ENCODE measurements around the gene CTSF. TPM values are rescaled to one million over a fixed set of nuclear protein-coding genes. Genes with fewer than 3 reads are reported as not detected.
"Not testable (repeated sequence)": the region's sequence is repeated elsewhere in the genome, so short reads cannot be mapped to it uniquely, and the experiment has no call there.

The CTSF gene
- polyA plus RNA-seq, 2 donors = 4.2 to 10.2 TPM

GRCh38 chr11:66591175-66591574 is 22.8 kb upstream of the CTSF start:
- 76 to 94% methylated on average over 2 of the region's 2 CpGs for WGBS, 2 donors

DNA sequence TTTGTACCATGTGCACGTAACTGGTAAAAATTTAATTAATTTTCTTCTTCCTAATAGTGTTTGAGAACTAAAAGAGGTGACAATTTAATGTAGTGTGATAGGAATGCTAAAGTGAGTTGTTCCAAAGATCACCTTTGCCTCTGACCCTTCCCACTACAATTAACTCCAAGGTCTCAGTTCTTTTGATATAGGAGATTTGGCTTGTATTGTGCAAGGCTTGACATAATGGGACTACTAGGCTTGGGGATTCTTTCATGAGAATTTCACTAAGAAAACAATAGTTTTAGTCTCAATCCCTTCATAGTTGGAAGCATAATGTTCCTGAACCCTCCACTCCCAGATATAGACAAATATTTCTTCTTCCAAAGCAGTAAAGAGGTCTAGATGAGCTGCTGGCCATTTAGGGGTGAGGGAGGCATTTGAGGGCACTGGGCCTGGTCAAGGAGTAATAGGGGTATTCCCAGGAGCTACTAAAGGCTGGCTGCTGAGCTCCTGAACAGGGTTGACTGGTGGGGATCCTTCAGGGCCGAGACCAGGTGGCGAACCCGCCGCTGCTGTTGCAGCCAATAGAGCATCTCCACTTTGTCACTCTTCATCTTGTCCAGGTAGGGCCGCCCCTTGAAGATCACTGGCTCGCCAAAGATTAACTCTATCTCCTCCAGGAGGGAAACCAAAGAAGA is 21.7 kb upstream of the CTSF start:
- Histone ChIP-seq H3K36me3 (ENCODE audit: control insufficient read depth in 2 of 2, insufficient read depth in 2 of 2, low read length in 1 of 2) (no peaks in the 10 kb centered on the region), H3K4me1 (ENCODE audit: control insufficient read depth in 2 of 2, insufficient read depth in 2 of 2, low read length in 1 of 2) (peaks cover 2 to 17% of the 10 kb centered on the region in 2 donors), H3K27ac (ENCODE audit: low read depth in 2 of 2, low read length in 1 of 2) (no peak overlapping the region), H3K4me3 (ENCODE audit: low read depth in 1 of 2, low read length in 2 of 2) (no peak overlapping the region), H3K9me3 (ENCODE audit: control insufficient read depth in 2 of 2, insufficient read depth in 1 of 2, low read depth in 1 of 2, low read length in 1 of 2) (no peaks in the 10 kb centered on the region), H3K27me3 (ENCODE audit: control insufficient read depth in 1 of 2, insufficient read depth in 2 of 2, low read length in 2 of 2) (no peaks in the 10 kb centered on the region)
- WGBS, 2 donors = 94% methylated on average over 7 of the region's 7 CpGs

More at GRCh38 chr11:66591175-66591574, 22.8 kb upstream of the CTSF start:
- Histone ChIP-seq H3K4me1 (ENCODE audit: control insufficient read depth in 2 of 2, insufficient read depth in 2 of 2, low read length in 1 of 2) (peaks cover 2 to 21% of the 10 kb centered on the region in 2 donors), H3K9me3 (ENCODE audit: control insufficient read depth in 2 of 2, insufficient read depth in 1 of 2, low read depth in 1 of 2, low read length in 1 of 2) (no peaks in the 10 kb centered on the region), H3K4me3 (ENCODE audit: low read depth in 1 of 2, low read length in 2 of 2) (no peak overlapping the region), H3K36me3 (ENCODE audit: control insufficient read depth in 2 of 2, insufficient read depth in 2 of 2, low read length in 1 of 2) (no peaks in the 10 kb centered on the region), H3K27ac (ENCODE audit: low read depth in 2 of 2, low read length in 1 of 2) (no peak overlapping the region), H3K27me3 (ENCODE audit: control insufficient read depth in 1 of 2, insufficient read depth in 2 of 2, low read length in 2 of 2) (no peaks in the 10 kb centered on the region)

DNA sequence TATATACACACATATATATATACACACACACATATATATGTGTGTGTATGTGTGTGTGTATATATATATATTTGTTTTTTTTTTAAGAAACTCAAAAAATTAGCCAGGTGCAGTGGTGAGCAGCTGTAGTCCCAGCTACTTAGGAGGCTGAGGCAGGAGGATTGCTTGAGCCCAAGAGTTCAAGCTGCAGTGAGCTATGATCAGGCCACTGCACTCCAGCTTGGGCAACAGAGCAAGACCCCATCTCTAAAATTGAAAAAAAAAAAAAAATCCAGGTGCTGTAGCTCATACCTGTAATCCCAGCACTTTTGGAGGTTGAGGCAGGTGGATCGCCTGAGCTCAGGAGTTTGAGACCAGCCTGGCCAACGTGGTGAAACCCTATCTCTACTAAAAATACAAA is 20.9 kb upstream of the CTSF start:
- not testable (repeated sequence) for H3K9me3 ChIP-seq (ENCODE audit: control insufficient read depth in 2 of 2, insufficient read depth in 1 of 2, low read depth in 1 of 2, low read length in 1 of 2); H3K27me3 ChIP-seq (ENCODE audit: control insufficient read depth in 1 of 2, insufficient read depth in 2 of 2, low read length in 2 of 2); H3K36me3 ChIP-seq (ENCODE audit: control insufficient read depth in 2 of 2, insufficient read depth in 2 of 2, low read length in 1 of 2); H3K4me3 ChIP-seq (ENCODE audit: low read depth in 1 of 2, low read length in 2 of 2); H3K27ac ChIP-seq (ENCODE audit: low read depth in 2 of 2, low read length in 1 of 2)
- WGBS, 2 donors = 67 to 73% methylated on average over 2 of the region's 2 CpGs
- peaks cover 2 to 12% of the 10 kb centered on the region in 2 donors for H3K4me1 ChIP-seq (ENCODE audit: control insufficient read depth in 2 of 2, insufficient read depth in 2 of 2, low read length in 1 of 2)

GRCh38 chr11:66586136-66586535 is 17.7 kb upstream of the CTSF start:
- Histone ChIP-seq H3K4me1 (ENCODE audit: control insufficient read depth in 2 of 2, insufficient read depth in 2 of 2, low read length in 1 of 2) (no peaks in the 10 kb centered on the region), H3K9me3 (ENCODE audit: control insufficient read depth in 2 of 2, insufficient read depth in 1 of 2, low read depth in 1 of 2, low read length in 1 of 2) (no peaks in the 10 kb centered on the region), H3K36me3 (ENCODE audit: control insufficient read depth in 2 of 2, insufficient read depth in 2 of 2, low read length in 1 of 2) (no peaks in the 10 kb centered on the region), H3K27ac (ENCODE audit: low read depth in 2 of 2, low read length in 1 of 2) (no peak overlapping the region), H3K4me3 (ENCODE audit: low read depth in 1 of 2, low read length in 2 of 2) (no peak overlapping the region), H3K27me3 (ENCODE audit: control insufficient read depth in 1 of 2, insufficient read depth in 2 of 2, low read length in 2 of 2) (no peaks in the 10 kb centered on the region)
- WGBS, 2 donors = 55 to 65% methylated on average over 2 of the region's 2 CpGs

DNA sequence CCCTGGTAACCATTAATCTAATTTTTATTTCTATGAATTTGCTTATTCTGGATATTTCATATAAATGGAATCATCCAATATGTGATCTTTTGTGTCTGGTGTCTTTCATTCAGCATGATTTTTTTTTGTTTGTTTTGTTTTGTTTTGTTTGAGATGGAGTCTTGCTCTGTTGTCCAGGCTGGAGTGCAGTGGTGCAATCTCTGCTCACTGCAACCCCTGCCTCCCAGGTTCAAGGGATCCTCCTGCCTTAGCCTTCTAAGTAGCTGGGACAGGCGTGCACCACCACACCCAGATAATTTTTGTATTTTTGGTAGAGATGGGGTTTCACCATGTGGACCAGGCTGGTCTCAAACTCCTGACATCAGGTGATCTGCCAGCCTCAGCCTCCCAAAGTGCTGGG is 17.0 kb upstream of the CTSF start:
- H3K36me3 ChIP-seq (ENCODE audit: control insufficient read depth in 2 of 2, insufficient read depth in 2 of 2, low read length in 1 of 2); H3K27ac ChIP-seq (ENCODE audit: low read depth in 2 of 2, low read length in 1 of 2); H3K4me3 ChIP-seq (ENCODE audit: low read depth in 1 of 2, low read length in 2 of 2); H3K4me1 ChIP-seq (ENCODE audit: control insufficient read depth in 2 of 2, insufficient read depth in 2 of 2, low read length in 1 of 2); H3K9me3 ChIP-seq (ENCODE audit: control insufficient read depth in 2 of 2, insufficient read depth in 1 of 2, low read depth in 1 of 2, low read length in 1 of 2); H3K27me3 ChIP-seq (ENCODE audit: control insufficient read depth in 1 of 2, insufficient read depth in 2 of 2, low read length in 2 of 2): not testable (repeated sequence)
- WGBS, 2 donors = 86 to 93% methylated on average over 1 of the region's 1 CpG

DNA sequence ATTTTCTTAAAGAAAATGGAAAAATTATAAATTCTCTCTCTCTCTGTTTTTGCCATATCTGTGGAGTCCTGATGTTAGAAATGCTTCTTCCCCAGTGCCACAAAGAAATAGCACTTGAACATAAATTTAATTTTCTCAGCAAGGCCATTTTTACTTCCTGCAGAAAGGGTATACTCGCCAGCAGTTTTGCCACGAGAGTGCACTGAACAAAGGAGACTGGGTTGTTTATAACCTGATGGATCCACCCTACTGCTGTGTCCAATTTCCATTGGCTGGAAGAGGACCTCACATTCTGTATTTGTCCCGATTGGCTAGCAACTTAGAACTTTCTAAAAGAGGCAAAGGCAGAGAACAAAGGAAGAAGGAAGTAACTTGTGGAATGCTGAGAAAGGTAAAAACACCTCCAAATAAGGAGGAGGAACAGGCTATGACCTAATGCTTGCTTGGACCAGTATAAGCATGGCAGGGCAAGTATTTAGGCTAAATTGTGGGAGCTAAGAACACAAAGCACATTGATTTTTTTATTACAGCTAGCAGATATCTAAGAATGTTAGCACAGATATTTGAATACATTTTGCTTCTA is 14.2 kb upstream of the CTSF start:
- H3K4me3 ChIP-seq (ENCODE audit: low read depth in 1 of 2, low read length in 2 of 2); H3K36me3 ChIP-seq (ENCODE audit: control insufficient read depth in 2 of 2, insufficient read depth in 2 of 2, low read length in 1 of 2); H3K4me1 ChIP-seq (ENCODE audit: control insufficient read depth in 2 of 2, insufficient read depth in 2 of 2, low read length in 1 of 2); H3K27ac ChIP-seq (ENCODE audit: low read depth in 2 of 2, low read length in 1 of 2); H3K9me3 ChIP-seq (ENCODE audit: control insufficient read depth in 2 of 2, insufficient read depth in 1 of 2, low read depth in 1 of 2, low read length in 1 of 2); H3K27me3 ChIP-seq (ENCODE audit: control insufficient read depth in 1 of 2, insufficient read depth in 2 of 2, low read length in 2 of 2): not testable (repeated sequence)
- 72 to 80% methylated on average over 3 of the region's 3 CpGs for WGBS, 2 donors

DNA sequence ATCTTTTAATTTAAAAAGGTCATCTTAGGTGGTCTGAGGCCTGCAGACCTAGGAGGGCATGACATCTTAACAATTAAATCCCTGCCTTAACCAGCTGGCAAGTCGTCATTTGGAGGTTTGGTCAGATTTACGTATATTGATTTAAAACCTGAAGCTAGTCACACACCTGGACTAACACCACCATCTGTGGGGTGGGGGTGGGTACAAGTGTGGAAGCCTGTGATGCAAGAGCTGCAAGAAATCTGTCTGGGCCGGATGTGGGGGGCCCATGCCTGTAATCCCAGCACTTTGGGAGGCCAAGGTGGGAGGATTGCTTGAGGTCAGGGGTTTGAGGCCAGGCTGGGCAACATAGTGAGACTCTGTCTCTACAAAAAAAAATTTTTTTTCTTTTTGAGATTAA is 12.9 kb upstream of the CTSF start:
- 79 to 84% methylated on average over 3 of the region's 3 CpGs for WGBS, 2 donors
- Histone ChIP-seq H3K4me3 (ENCODE audit: low read depth in 1 of 2, low read length in 2 of 2) (no peak overlapping the region), H3K4me1 (ENCODE audit: control insufficient read depth in 2 of 2, insufficient read depth in 2 of 2, low read length in 1 of 2) (no peaks in the 10 kb centered on the region), H3K36me3 (ENCODE audit: control insufficient read depth in 2 of 2, insufficient read depth in 2 of 2, low read length in 1 of 2) (no peaks in the 10 kb centered on the region), H3K27ac (ENCODE audit: low read depth in 2 of 2, low read length in 1 of 2) (no peak overlapping the region), H3K9me3 (ENCODE audit: control insufficient read depth in 2 of 2, insufficient read depth in 1 of 2, low read depth in 1 of 2, low read length in 1 of 2) (no peaks in the 10 kb centered on the region), H3K27me3 (ENCODE audit: control insufficient read depth in 1 of 2, insufficient read depth in 2 of 2, low read length in 2 of 2) (no peaks in the 10 kb centered on the region)

DNA sequence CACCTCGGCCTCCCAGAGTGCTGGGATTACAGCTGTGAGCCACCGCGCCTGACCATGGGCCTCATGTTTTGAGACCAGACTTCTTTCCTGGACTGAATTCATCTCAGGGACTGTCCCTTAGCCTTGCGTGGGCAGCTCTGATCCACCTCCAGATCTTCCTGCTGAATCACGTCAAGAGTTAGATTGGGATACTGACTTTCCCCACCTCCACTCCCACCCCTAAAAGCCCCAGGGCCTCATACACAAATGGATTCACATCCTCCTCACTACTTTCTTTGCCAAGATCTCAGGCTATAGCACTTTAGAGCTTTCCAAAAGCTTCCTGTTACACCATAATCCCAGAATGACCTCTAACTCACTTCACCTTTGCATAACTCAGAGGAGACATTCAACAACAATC is 12.4 kb upstream of the CTSF start:
- Histone ChIP-seq H3K9me3 (ENCODE audit: control insufficient read depth in 2 of 2, insufficient read depth in 1 of 2, low read depth in 1 of 2, low read length in 1 of 2) (no peaks in the 10 kb centered on the region), H3K27me3 (ENCODE audit: control insufficient read depth in 1 of 2, insufficient read depth in 2 of 2, low read length in 2 of 2) (no peaks in the 10 kb centered on the region), H3K4me1 (ENCODE audit: control insufficient read depth in 2 of 2, insufficient read depth in 2 of 2, low read length in 1 of 2) (no peaks in the 10 kb centered on the region), H3K4me3 (ENCODE audit: low read depth in 1 of 2, low read length in 2 of 2) (no peak overlapping the region), H3K36me3 (ENCODE audit: control insufficient read depth in 2 of 2, insufficient read depth in 2 of 2, low read length in 1 of 2) (no peaks in the 10 kb centered on the region), H3K27ac (ENCODE audit: low read depth in 2 of 2, low read length in 1 of 2) (no peak overlapping the region)
- WGBS, 2 donors = 69 to 81% methylated on average over 5 of the region's 5 CpGs

DNA sequence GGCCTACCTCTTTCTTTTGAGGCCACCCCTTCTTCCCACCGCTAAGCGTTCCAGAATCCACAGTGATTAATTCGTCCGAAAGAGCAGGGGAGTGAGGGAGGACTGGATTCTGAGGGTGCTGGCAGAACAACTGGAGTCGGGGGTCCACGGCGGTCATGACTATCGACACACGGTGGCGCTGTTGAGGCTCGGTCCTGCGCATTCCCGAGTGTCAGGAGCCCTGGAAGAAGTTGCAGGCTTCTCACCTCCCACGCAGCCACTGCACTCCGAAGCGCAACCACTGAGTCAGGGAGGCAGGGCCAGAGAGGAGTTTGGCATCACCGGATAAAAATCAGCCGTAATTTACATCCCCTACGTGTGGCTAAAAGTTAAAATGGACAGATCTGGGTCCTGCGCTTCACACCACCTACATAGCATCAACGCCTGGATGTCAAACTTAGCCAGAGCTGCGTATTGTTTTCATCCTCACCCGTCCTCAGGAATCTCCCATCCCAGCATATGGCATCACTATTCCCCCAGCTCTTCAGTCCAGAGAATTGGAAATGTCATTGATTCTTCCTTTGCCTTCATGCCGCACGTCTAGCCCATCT is 10.7 kb upstream of the CTSF start:
- 18 to 19% methylated on average over 25 of the region's 25 CpGs for WGBS, 2 donors
- Histone ChIP-seq H3K4me3 (ENCODE audit: low read depth in 1 of 2, low read length in 2 of 2) (no peak overlapping the region), H3K27me3 (ENCODE audit: control insufficient read depth in 1 of 2, insufficient read depth in 2 of 2, low read length in 2 of 2) (no peaks in the 10 kb centered on the region), H3K36me3 (ENCODE audit: control insufficient read depth in 2 of 2, insufficient read depth in 2 of 2, low read length in 1 of 2) (no peaks in the 10 kb centered on the region), H3K27ac (ENCODE audit: low read depth in 2 of 2, low read length in 1 of 2) (no peak overlapping the region), H3K4me1 (ENCODE audit: control insufficient read depth in 2 of 2, insufficient read depth in 2 of 2, low read length in 1 of 2) (no peaks in the 10 kb centered on the region), H3K9me3 (ENCODE audit: control insufficient read depth in 2 of 2, insufficient read depth in 1 of 2, low read depth in 1 of 2, low read length in 1 of 2) (no peaks in the 10 kb centered on the region)

GRCh38 chr11:66570850-66571180 is 2.4 kb upstream of the CTSF start:
- Histone ChIP-seq H3K9me3 (ENCODE audit: control insufficient read depth in 2 of 2, insufficient read depth in 1 of 2, low read depth in 1 of 2, low read length in 1 of 2) (no peaks in the 10 kb centered on the region), H3K4me1 (ENCODE audit: control insufficient read depth in 2 of 2, insufficient read depth in 2 of 2, low read length in 1 of 2) (peaks cover 5 to 9% of the 10 kb centered on the region in 2 donors), H3K36me3 (ENCODE audit: control insufficient read depth in 2 of 2, insufficient read depth in 2 of 2, low read length in 1 of 2) (no peaks in the 10 kb centered on the region), H3K27ac (ENCODE audit: low read depth in 2 of 2, low read length in 1 of 2) (no peak overlapping the region), H3K4me3 (ENCODE audit: low read depth in 1 of 2, low read length in 2 of 2) (no peak overlapping the region), H3K27me3 (ENCODE audit: control insufficient read depth in 1 of 2, insufficient read depth in 2 of 2, low read length in 2 of 2) (no peaks in the 10 kb centered on the region)
- WGBS, 2 donors = 73 to 79% methylated on average over 2 of the region's 2 CpGs
